PFSK-1 (cell line): ENCODE measurements around the gene APH1B.

Experiments used
- POLR2AphosphoS5 ChIP-seq: IDR thresholded peaks from 2 replicates; pipeline ENCODE4 v1.6.1; 2012; ENCODE audit warnings: low read depth, mild to moderate bottlenecking, control low read depth, low read length, moderate library complexity
- TF ChIP-seq, protein P1 (sequence below), 2 experiments: IDR thresholded peaks; 2 replicates each; pipeline versions ENCODE4 v1.6.1 to v1.8.0; 2011 to 2012; ENCODE audit warnings: low read depth in 2 of 2, low read length in 2 of 2, control low read depth in 1 of 2, inconsistent platforms in 1 of 2, mild to moderate bottlenecking in 1 of 2, moderate library complexity in 1 of 2; ENCODE audit not compliant: insufficient read depth in 1 of 2

DNA sequence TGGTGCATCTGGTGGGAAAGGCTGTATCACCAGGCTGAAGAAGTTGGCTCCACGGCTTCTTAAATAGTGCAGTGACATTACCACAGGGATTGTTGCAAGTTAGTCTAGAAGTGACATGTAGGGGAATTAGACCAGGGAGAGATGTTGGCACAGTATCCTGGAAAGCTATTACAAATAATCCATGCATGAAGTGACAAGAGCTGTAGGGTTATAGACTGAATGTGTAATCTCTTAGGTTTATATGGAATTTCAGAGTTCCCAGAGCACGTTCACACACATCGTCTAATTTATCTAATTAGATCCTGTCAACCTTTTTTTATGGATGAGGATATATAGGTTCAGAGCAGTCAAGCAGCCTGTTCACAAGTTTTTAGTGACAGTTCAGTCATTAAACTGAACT is 37.3 kb upstream of the APH1B start:
- TF ChIP-seq POLR2AphosphoS5, result no peak
- TF ChIP-seq, protein P1, sequence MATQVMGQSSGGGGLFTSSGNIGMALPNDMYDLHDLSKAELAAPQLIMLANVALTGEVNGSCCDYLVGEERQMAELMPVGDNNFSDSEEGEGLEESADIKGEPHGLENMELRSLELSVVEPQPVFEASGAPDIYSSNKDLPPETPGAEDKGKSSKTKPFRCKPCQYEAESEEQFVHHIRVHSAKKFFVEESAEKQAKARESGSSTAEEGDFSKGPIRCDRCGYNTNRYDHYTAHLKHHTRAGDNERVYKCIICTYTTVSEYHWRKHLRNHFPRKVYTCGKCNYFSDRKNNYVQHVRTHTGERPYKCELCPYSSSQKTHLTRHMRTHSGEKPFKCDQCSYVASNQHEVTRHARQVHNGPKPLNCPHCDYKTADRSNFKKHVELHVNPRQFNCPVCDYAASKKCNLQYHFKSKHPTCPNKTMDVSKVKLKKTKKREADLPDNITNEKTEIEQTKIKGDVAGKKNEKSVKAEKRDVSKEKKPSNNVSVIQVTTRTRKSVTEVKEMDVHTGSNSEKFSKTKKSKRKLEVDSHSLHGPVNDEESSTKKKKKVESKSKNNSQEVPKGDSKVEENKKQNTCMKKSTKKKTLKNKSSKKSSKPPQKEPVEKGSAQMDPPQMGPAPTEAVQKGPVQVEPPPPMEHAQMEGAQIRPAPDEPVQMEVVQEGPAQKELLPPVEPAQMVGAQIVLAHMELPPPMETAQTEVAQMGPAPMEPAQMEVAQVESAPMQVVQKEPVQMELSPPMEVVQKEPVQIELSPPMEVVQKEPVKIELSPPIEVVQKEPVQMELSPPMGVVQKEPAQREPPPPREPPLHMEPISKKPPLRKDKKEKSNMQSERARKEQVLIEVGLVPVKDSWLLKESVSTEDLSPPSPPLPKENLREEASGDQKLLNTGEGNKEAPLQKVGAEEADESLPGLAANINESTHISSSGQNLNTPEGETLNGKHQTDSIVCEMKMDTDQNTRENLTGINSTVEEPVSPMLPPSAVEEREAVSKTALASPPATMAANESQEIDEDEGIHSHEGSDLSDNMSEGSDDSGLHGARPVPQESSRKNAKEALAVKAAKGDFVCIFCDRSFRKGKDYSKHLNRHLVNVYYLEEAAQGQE (IDR thresholded peaks at IDR 0.05; ENCODE audit: insufficient read depth in 1 of 2, low read depth in 2 of 2, low read length in 2 of 2), result no peak
